DLD1 (cell line): ENCODE results near the gene KRI1.

Experiments used
- in situ Hi-C: cut with HindIII; loops from 2 replicates; pipeline ENCODE4 v1.10.0; 2017; ENCODE audit warnings: low sequenced_read_pairs

Gene KRI1

GRCh38 chr19:10519421-10519820, 46.4 kb downstream of the KRI1 start:
- in situ Hi-C loops = no loop called here

- in situ Hi-C loops = no loop called here
These were observed 47.1 kb downstream of the KRI1 start for GRCh38 chr19:10518444-10519361.

GRCh38 chr19:10517760-10518443, 47.9 kb downstream of the KRI1 start:
- in situ Hi-C loops = no loop called here

GRCh38 chr19:10517361-10517759, 48.5 kb downstream of the KRI1 start, which contains the start of gene S1PR5:
Gene S1PR5, minus strand, starts transcription at chr19:10517447. Its CDS starts 2,436 bp downstream, at chr19:10515011.
- in situ Hi-C loops = no loop called here

- in situ Hi-C loops = no loop called here
These were observed 49.0 kb downstream of the KRI1 start for GRCh38 chr19:10516671-10517286.

GRCh38 chr19:10516064-10516385, 49.8 kb downstream of the KRI1 start:
- in situ Hi-C loops = no loop called here

- in situ Hi-C loops = no loop called here
These were observed 51.3 kb downstream of the KRI1 start for GRCh38 chr19:10514211-10515145.

- in situ Hi-C loops = no loop called here
These were observed 52.6 kb downstream of the KRI1 start for GRCh38 chr19:10513223-10513622.

- in situ Hi-C loops = no loop called here
These were observed 55.5 kb downstream of the KRI1 start for GRCh38 chr19:10510301-10510802.

GRCh38 chr19:10508707-10509106, 57.1 kb downstream of the KRI1 start:
- in situ Hi-C loops = no loop called here

GRCh38 chr19:10508036-10508435, 57.8 kb downstream of the KRI1 start:
- in situ Hi-C loops = no loop called here

- in situ Hi-C loops = no loop called here
These were observed 60.1 kb downstream of the KRI1 start for GRCh38 chr19:10505583-10506229.
